Measurements from ENCODE around the gene ERC2. TPM values are rescaled to one million over a fixed set of nuclear protein-coding genes. Genes with fewer than 3 reads are reported as not detected.
A peak's percentile ranks its signal among the peaks of the same experiment; 100 is the strongest.

ERC2 gene
- total and polyA plus RNA-seq, 2 of the 8 experiments (the other 6 are each of a cell fraction or from before 2014, with no cell fraction given), result 16.4 to 22.8 TPM

DNA sequence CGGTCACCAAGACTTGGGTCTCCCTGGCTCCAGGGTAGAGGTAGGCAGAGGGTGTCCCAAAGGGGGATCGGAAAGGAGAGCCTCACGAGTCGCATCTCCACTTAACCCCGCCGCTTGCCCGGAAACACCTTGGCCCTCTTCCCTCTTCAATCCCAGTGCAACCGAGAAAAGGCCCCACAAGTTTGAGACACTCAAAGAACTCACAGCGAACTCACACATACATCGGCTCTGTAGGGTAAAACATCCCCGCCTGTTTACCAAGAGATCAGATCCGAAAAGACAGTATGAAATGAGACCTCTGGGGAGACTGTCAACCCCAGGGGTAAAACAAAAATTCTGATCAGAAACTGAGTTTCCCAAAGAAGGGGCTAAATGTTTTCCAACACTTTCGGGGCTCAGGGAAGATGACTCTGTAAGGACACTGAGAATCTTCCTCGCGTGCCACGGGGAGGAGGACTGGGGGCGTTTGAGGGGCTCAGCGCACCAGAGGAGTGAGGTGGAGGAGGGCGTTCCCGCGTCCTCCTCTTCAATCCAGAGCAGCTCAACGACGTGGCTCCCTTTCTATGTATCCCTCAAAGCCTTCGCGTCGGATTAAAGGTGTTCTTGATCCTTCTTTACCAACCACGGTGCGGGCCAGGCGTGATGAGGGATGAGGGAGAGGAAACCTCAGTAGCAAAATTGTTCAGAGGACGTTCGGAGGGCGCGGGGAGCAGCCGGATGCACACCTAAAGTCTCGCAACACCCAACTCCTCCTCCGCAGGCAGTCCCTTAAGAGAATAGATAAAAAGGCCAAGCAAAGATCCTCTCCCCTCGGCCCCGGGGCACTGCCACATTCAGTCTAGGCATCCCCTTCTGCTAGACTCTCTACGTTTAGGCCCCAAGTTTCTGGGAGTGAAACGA is 984.8 kb downstream of the ERC2 start:
- peaks cover 30 to 81% (median 68%) of the 10 kb centered on the region in 4 experiments for H3K27me3 ChIP-seq (replicated peaks in 1 of 4; ENCODE audit: control insufficient read depth in 3 of 4, extremely low read depth in 1 of 4, insufficient read depth in 3 of 4, low read length in 3 of 4)
- peak overlapping the region; percentile 73 for H2BK20ac ChIP-seq (ENCODE audit: low read length)
- ChIA-PET CTCF (ENCODE audit: partially characterized antibody) (interaction anchor here (0.5 to 3.2 kb wide), 10 partner anchors 26 to 1130 kb away, joined by 3 to 16 read pairs (median 3); no protein-coding TSS in a partner anchor), POLR2A (ENCODE audit: partially characterized antibody) (interaction anchor here (1.0 to 1.6 kb wide), 3 partner anchors 9 to 73 kb away, joined by 3 to 4 read pairs (median 3); no protein-coding TSS in a partner anchor)
- H2BK5ac ChIP-seq (ENCODE audit: low read depth, low read length), result no peak overlapping the region
- H4K91ac ChIP-seq (replicated peaks; ENCODE audit: insufficient read length, low read length), result no peak overlapping the region
- H3K9me3 ChIP-seq (ENCODE audit: insufficient read depth in 2 of 2, low read depth in 1 of 2, low read length in 1 of 2), result no peaks in the 10 kb centered on the region
- H3K4me3 ChIP-seq (ENCODE audit: extremely low read depth in 1 of 4, insufficient read depth in 2 of 4, low read depth in 3 of 4, low read length in 4 of 4), result peak overlapping the region; percentile 45 to 90 (median 57)
- peak overlapping the region; percentile 72; the same call in 1 of the 2 replicates for H2BK15ac ChIP-seq (ENCODE audit: low read length)
- FAIRE-seq (no peak), DNase-seq (ENCODE audit: low read depth in 1 of 2, low spot score in 2 of 2) (peak in 1 of 2 experiments; percentile 65)
- no peak overlapping the region for H3K27ac ChIP-seq (ENCODE audit: low read depth, low read length)
- TF ChIP-seq CEBPB (IDR thresholded peaks at IDR 0.05; ENCODE audit: low read depth, low read length) (no peak), KDM4A (IDR thresholded peaks at IDR 0.05; ENCODE audit: low read depth, low read length, severe bottlenecking) (peak; percentile 44), CHD1 (IDR thresholded peaks at IDR 0.05; ENCODE audit: low read depth, low read length) (no peak), POLR2AphosphoS5 (IDR thresholded peaks at IDR 0.05; ENCODE audit: low read depth, low read length) (no peak), RNF2 (IDR thresholded peaks at IDR 0.05; ENCODE audit: borderline replicate concordance, low read depth, low read length, missing control alignments, poor library complexity, severe bottlenecking) (peak; percentile 14), SUZ12 (IDR thresholded peaks at IDR 0.05; ENCODE audit: low read length) (peak; percentile 75; the same call in 1 of the 2 replicates), EZH2 (IDR thresholded peaks at IDR 0.05; ENCODE audit: low read depth, low read length, severe bottlenecking) (peak; percentile 77), SIRT6 (IDR thresholded peaks at IDR 0.05; ENCODE audit: low read length) (no peak)
- H3K4me1 ChIP-seq (replicated peaks in 1 of 4; ENCODE audit: control insufficient read depth in 3 of 4, insufficient read depth in 4 of 4, low read length in 3 of 4), result peaks cover 0 to 20% (median 9%) of the 10 kb centered on the region in 4 experiments; a peak in 6 of 7 replicates
- H3K79me2 ChIP-seq (ENCODE audit: control insufficient read depth in 1 of 2, insufficient read depth in 2 of 2, low read length in 2 of 2), result no peaks in the 10 kb centered on the region
- H3K23me2 ChIP-seq (ENCODE audit: low read depth, low read length), result peaks cover 51% of the 10 kb centered on the region
- no peak overlapping the region for H3K4ac ChIP-seq (replicated peaks; ENCODE audit: insufficient read length, low read depth, low read length)
- no peak overlapping the region for H2BK120ac ChIP-seq (replicated peaks; ENCODE audit: low read depth, low read length)
- H3K36me3 ChIP-seq (ENCODE audit: control insufficient read depth in 2 of 4, insufficient read depth in 4 of 4, low read length in 3 of 4), result 0 out of 8 replicates have a peak, but pooled peaks cover 0 to 2% (median 0%) of the 10 kb centered on the region in 4 experiments
- no peak overlapping the region for H2AK5ac ChIP-seq (ENCODE audit: low read depth, low read length)
- no peak overlapping the region for H3K14ac ChIP-seq (ENCODE audit: insufficient read length)
- H2BK12ac ChIP-seq (ENCODE audit: low read depth, low read length), result peak overlapping the region; percentile 60; the same call in 1 of the 2 replicates
- no peak overlapping the region for H4K8ac ChIP-seq (ENCODE audit: extremely low read depth, insufficient read depth, low read length)
- peaks cover 5 to 12% of the 10 kb centered on the region in 2 experiments for H4K20me1 ChIP-seq (replicated peaks in 1 of 2; ENCODE audit: control insufficient read depth in 1 of 2, insufficient read depth in 2 of 2, low read length in 2 of 2)
- H2AFZ ChIP-seq (ENCODE audit: low read length), result no peak overlapping the region
- no peaks in the 10 kb centered on the region for H3K79me1 ChIP-seq (ENCODE audit: low read depth, low read length)
- H3K56ac ChIP-seq (replicated peaks; ENCODE audit: insufficient read length, low read depth, low read length), result no peak overlapping the region
- no peak overlapping the region for H3K9ac ChIP-seq (replicated peaks in 1 of 4; ENCODE audit: extremely low read depth in 1 of 4, low read depth in 3 of 4, low read length in 3 of 4)
- WGBS, 2 experiments (ENCODE audit: extremely low coverage in 1 of 2, insufficient coverage in 1 of 2, insufficient read length in 1 of 2, insufficient replicate concordance in 2 of 2, low coverage in 1 of 2, low lambda C conversion rate in 2 of 2, missing lambda C conversion rate in 1 of 2), result 7% methylated on average over 40 of the region's 40 CpGs; no CpG with 5 or more reads in 1 of the 2 experiments
- H3K4me2 ChIP-seq (ENCODE audit: insufficient read depth in 1 of 2, low read depth in 2 of 2, low read length in 2 of 2), result peak overlapping the region; percentile 99
- H3K23ac ChIP-seq (ENCODE audit: insufficient read length), result no peak overlapping the region
- H3K18ac ChIP-seq (ENCODE audit: extremely low read depth, low read length), result peak overlapping the region; percentile 43; the same call in 1 of the 2 replicates
- H4K5ac ChIP-seq (ENCODE audit: insufficient read length, low read depth, low read length), result no peak overlapping the region

Data from H1 (cell line).